ENCODE data around the gene KLF7.

KLF7 gene

DNA sequence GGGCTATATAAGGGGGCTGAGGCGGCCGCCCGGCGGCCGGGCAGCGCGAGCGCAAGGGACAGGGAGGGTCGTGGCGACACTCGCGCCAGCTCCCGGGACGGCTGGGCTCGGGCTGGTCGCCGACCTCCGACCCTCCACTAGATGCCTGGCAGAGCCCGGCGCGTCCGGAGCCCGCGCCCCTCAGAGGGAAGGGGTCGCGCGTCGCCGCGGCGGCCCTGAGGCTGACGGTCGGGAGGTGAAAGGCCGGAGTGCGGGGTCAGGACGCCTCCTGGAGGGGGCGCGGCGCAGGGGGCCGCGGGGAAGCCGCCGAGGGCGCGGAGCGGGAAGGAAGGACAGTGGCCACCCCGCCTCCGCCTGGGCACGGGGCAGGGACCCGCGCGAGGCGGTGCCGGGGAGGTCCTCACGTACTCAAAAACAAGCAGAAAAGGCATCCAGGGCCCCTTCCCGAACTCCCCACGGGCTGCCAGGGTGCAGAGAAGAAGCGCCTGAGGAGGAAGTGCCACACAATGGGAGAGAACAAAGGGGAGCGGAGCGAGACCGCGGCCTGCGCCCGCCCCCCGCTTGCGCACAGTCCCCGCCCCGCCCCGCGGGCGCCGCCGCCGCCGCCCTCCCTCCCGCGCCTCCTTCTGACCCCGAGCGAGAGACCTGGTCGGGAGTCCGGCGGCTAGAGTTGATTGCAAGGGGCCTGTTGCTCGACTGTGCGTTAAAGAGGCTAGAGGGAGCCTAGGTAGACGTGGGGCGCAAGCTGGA is 776 bp upstream of the KLF7 start:
- no peak for DNase-seq (ENCODE audit: low spot score)

DNA sequence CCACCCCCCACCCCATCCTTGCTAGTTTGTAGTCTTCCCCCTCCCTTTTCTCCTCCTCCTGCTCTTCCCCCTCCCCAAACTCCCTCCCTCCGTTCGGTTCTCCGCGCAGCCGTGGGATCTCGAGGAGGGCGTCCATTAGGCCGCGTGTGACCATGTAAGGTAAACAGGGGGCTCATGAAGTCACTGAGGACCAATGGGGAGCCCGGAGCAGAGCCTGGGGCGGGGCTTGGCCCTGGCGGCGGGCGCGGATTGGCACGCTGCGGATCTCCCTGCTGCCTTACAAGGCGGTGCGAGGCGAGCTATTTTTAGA is 246 bp upstream of the KLF7 start:
- peak; percentile 81 for DNase-seq (ENCODE audit: low spot score)

DNA sequence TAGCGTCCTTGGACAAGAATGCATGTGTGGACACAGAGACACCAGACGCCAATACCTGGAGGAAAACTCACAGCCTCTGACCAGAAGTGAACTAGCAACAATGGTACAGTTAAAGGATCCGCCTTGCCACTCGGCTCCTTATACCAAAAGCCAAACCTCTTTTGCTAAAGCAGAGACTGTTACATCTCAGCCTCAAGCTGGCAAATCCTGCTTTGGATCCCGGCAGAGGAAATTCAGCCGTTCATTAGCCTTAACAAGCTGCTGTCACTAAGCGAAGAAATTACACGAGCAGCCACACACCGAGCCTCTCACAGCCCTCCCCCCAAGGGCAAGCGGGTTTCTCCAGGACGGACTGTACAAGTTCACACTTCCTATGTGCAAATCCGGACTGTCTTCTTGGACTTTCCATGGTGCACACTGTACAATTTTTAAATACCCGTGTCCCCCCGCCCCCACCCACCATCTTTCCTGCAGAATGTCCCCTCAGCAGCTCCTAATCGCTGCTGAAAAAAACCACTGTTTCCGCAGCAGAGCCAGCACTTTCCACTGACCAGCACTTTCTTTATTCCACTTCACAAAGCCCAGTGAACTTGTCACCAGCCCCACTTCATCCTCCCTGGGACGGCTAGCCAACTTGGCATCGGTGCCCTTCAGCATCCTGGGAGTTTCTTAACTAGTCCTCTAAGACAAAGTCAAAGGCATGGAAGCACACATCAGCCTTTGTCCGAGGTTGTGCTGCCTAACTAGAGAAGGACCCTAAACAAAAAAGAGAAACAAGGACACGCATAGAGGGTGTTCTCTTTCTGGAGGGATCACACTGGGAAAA is 1.5 kb downstream of the KLF7 start:
- DNase-seq (ENCODE audit: low spot score): no peak

DNA sequence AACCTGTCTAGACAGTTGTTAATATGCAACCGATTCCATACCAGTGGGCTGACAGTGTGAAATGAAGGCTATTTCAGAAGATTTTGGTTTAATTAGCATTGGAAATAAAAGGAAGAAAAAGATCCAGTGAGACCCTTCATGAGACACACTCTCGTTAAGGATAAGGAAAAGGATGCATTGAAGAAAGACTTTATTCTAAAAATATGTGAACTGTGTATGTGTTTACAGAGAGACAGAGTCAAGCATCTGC is 2.1 kb downstream of the KLF7 start:
- no peak for DNase-seq (ENCODE audit: low spot score)

DNA sequence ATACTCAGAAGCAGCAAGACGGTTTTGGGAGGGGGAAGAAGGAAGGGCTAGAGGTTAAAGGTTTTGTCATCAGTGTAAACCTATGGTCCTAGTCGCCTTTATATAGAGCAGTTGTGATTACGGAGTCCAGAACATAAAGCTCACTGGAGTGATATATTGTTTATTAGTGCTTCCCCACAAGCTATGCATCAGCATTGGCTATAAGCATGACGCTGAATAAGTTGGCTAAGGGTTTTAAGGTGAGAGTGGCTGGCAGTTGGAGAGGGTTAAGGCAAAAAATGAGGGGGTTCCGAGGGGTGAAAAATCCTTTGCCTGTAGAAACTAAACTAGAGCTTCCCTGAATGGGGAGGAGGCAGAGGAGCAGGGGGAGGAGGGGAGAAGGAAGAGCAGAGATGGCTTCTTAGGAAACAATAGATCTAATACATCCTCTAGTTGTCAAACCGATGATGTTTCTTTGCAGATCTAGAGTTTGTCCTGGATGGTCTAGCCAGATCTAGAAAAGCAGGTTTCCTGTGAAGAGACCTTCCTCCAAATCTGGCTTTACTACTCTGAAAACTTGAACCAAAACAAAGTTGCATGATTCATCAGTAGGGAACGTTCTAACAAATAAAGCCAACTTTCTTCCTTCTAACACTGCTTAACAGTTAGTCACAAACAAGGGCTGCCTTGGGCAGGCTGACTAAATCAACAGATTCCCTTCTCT is 2.5 kb downstream of the KLF7 start:
- DNase-seq (ENCODE audit: low spot score): no peak

DNA sequence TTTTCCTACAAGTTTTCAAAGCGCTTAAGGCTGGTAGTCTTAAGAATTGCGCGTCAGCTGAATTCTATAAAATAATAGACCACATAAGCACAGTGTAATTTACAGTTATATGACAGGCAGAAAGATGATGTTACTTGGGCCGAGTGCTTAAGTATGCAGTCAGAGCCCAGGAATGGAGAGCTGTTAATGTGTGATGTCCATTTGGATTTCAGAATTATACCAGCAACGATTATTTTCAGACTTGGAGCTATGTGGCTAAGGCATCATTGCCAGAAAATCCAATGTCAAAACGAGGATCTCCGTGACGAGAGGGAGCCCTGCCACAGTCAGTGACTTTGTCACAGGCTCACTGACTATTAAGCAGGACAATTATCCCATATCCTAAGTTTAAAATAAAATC is 3.4 kb downstream of the KLF7 start:
- DNase-seq (ENCODE audit: low spot score): no peak

DNA sequence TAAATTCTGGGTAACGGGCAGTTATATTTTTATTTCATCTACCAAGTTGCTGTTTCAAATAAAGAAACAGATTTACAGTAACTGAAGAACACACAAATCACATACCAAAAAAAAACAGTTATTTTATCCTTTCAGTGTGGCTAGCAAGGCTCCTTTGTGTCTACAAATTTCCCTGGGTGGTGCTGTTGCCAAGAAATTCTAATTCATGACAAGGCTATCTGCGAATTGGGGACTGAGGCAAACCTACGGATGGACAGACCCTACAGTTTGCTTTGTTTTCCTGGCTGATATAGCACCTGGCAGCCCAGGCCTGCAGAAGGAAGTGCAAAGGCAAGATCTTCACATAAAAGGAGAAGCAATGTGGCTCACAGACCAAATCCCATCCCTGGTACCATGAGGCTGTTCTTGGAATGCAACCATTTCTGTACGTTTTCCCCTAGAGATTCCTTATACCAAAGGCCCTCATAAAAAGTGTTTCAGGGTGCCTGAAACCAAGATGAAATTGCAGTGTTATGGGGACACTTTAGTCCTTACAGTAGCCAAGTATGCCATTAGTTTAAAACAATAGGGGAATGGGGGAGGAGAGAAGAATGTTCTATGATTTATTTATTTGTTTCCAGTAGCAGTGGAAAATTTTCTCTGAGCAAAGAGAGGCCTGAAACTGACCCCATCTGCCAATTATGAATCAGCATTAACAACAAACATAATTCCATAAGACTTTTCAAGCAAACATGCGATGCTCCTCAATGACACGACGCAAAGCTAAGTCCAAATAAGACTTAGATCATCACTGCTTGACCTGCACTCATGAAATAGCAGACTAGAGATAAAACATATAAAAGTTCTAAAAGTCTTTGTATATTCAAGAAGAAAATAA is 4.3 kb downstream of the KLF7 start:
- DNase-seq (ENCODE audit: low spot score): no peak

DNA sequence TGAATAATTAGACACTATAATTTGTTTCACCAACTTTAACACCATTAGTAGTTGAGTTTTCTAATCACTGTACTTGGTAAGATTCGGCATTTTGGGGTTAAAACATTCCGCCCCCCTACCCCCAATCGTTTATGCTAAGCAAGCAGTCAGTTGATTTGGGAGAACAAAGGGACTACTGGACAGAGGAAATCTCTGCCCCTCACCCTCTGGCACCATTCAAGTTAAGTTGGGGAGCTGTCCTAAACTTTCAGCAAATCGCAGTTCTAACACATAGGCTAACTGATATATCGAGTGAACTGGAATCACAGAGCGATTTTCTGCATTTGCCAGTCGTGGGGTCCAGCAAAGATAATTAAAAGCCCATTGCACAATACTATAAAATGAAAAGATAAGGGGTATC is 5.6 kb downstream of the KLF7 start:
- DNase-seq (ENCODE audit: low spot score): no peak

DNA sequence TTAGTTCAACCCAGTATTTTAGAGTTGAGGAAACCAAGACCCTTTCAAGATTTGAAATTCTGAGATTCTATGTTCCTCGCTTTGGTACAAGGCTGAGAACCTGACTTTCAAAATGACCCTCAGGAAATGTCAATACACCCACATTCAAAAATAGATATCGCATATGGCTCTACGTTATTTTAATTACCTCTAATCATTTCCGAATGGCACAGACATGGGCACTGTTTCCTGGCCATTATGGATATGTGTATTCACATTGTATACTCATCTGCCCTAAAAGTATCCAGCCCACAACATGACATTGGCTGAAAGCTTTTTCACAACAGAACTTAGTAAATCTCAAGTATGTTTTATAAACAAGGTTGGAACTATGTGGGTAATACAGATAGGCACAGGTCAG is 6.7 kb downstream of the KLF7 start:
- DNase-seq (ENCODE audit: low spot score): no peak

DNA sequence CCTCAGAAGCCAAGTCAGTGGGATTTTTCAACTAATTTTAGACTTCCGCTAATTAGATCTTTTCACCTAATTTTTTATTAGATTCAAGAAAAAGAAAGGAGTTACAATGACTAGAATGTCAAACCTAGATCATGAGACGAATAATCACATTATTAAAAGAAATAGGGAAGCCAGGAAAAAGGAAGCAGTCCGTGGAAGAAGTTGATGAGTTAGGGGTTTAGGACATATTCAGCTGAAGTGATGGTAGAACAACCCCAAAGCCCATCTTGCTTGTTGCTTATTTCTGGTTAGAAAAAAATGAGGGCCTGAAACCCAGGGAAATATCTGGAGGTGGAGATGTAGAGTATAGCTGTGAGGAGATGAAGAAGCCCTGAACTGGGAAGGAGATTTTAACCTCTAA is 8.0 kb downstream of the KLF7 start:
- DNase-seq (ENCODE audit: low spot score): no peak

DNA sequence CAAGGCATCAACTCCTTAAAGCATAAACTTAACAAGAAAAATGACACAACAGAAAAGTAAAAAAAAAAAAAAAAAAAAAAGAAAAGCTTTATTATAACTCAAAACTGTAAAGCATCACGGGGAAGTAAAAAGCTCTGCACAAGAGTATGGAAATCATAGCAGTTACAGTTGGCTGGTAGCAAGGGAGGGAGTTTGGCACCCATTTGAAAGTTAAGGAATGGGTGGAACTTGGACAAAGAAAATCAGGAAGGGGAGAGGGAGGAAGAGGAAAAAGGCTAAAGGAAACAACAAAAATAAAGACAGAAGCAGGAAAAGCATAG is 8.6 kb downstream of the KLF7 start:
- DNase-seq (ENCODE audit: low spot score): no peak

DNA sequence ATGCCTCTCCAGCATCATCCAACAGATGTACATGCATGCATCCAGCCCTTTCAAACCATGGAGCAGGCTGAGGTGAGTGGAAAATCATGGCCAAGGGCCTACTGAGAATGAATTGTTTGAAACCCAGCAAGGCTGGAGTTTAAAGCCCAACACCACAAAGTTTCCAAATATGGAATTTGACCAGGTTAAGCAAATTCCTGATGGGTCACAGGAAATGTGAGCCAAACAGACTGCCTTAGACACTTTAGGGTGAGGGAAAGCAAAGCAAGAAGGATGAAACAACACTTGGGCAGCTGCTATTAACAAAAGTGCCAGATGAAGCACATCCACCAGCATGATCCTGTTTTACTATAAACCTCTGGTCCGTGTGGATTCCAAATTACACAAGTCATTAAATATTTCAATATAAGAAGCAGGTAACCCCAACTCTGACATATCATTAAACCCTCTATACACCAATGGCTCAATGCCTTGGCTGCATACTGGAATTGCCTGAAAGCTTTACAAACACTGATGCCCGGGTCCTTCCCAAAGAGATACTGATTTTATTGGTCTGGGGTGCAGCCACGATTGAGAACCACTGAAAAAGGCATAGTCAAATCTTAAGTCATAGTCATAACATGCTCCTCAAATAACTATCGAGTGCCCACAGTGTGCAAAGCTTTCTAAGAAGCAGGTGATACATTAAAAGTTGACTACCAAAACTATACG is 9.1 kb downstream of the KLF7 start:
- DNase-seq (ENCODE audit: low spot score): no peak

DNA sequence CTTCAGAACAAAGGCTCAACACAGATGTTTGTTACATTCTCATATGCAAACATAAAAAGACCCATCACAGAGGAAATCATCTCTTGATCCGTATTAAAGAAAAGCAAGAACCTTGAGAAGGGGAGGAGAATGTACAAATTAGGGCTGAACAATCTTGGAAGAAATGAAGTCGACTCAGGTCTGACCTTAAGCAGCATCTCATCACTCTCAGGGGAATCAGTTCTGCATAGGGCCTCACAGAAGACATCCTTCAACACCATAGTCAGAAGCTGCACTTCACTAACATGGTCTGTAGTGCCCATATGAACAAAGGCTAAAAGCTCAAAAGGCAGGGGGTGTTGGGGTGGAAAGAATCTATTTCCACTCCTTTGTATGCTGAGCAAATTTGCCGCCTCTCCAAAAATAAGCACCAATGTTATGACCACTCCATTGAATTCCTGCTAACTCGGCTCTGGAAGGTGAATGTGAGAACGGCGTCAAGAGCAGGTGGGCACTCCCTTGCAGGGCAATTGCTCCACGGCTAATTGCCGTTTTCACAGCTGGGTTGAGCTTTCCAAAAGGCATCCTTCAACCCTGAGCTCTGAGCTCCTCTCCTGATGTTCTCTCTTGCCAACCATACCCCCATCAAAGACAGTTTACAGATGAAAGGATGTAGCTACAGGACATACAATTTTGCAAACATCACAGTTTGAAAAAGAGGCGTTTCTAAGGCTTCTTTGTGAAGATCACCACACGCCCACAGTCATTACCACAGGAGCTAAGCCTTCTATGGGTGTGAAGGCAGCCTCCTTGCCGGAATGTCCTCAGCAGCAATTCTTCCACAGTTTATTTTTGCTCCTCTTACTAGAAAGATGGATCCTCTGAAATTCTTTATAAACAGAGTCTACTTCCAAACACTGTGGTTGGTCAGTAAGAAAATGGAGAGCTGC is 10.0 kb downstream of the KLF7 start:
- no peak for DNase-seq (ENCODE audit: low spot score)

DNA sequence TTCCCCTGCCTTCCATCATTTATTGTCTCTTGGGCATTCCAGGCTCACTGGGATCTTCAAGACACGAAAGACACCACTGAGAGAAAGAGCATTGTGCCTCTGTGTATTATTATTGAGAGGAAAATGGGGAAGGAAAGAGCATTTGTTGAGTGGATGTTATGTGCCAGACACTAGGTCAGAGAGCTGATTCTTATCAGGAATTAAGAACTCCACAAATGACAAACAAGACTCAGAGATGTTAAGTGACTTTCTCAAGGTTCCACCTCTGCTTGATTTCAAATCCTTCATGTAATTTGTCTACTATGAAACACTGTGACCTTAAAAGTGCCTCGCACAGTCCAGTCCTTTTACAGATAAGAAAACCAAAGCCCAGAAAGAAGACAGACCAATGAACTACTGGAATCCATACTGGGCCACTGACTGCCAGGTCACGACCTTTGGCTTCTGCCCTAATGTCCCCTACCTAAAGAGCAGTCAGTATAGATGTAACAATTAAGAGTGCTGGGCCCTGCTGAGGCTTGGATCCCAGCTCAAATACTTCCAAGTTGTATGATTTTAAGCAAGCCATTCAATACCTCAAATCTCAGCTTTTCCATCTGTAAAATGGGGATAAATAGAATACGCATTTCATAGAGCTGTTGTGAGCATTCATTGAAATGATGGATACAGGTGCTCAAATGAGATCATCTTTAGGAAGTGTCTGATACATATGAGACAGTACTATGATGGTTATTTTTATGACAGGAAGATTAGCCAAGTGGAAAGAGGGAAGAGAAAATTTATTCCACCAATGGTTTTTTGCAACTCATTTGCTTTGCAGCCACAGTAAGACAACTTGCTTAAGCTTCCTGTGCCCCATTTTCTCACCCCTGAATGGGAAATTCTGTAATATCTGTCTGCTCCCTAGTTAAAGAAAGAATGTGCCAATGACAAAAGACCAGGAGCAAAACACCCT is 10.9 kb downstream of the KLF7 start:
- DNase-seq (ENCODE audit: low spot score): no peak

DNA sequence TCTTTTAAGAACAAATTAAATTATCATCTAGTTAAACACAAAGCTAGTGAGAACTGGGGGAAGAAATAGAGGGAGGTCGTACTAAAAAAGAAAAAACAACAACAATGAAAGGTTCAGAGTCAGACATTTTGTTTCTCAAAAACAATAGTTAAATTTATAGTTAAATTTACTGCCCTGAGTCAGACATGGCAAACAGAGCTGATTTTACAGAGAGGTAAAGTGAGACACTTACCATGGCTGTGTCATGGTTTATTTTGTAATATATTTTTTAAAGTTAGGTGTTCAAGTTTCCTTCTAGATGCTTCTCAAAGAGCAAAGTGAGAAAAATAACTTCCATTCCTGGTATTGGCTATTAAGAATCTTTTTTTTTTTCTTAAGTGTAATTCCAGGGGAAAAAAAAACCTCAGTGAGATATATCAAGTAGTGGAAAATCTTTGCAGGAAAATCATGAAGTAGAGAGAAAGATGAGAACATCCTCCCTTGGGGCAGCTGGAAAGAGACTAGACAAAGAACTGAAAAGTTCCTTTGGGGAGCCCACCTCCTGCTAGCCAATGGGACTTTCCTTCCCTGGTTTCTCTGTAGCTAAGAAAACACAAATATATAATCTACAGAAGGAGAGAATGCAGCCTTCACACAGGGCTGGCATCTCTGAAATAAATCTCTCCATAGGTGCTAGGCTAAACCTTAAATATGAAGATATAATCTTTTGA is 12.3 kb downstream of the KLF7 start:
- DNase-seq (ENCODE audit: low spot score): no peak

DNA sequence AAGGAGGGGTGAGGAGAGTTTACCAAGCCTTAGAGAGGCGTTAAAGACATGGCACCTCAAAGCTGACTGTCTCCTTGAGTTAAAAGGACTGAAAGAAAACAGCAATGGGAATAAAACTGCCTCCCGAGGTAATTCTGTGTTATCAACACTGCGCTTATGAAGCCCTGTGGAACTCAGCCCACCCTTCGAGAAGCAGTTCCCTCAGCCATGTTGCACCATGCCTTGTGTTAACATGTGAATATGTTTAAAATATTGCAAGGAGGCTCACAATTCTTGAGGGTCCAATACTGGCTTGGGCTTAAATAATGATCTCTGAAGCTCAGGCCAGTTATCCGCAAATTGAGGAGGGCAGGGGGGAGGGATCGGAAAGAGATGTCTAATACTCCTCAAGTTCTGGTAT is 14.7 kb downstream of the KLF7 start:
- no peak for DNase-seq (ENCODE audit: low spot score)

DNA sequence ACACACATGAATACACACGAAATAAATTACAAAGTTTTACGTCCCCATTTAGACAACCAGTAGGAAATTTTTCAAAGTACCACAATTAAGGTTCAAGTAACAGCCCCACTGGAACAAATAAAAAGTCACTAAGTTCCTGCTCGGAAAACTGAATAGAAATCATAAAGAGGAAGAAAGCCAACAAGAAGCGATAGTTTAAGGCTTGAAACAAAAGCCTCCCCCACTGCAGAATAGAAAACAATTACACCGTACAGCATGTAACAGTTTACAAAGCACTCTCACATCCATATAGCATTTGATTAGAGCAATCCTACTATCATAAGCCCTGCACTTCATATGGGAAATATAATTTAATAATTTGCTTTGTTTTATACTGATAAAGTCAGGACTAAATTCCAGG is 15.5 kb downstream of the KLF7 start:
- DNase-seq (ENCODE audit: low spot score): no peak

DNA sequence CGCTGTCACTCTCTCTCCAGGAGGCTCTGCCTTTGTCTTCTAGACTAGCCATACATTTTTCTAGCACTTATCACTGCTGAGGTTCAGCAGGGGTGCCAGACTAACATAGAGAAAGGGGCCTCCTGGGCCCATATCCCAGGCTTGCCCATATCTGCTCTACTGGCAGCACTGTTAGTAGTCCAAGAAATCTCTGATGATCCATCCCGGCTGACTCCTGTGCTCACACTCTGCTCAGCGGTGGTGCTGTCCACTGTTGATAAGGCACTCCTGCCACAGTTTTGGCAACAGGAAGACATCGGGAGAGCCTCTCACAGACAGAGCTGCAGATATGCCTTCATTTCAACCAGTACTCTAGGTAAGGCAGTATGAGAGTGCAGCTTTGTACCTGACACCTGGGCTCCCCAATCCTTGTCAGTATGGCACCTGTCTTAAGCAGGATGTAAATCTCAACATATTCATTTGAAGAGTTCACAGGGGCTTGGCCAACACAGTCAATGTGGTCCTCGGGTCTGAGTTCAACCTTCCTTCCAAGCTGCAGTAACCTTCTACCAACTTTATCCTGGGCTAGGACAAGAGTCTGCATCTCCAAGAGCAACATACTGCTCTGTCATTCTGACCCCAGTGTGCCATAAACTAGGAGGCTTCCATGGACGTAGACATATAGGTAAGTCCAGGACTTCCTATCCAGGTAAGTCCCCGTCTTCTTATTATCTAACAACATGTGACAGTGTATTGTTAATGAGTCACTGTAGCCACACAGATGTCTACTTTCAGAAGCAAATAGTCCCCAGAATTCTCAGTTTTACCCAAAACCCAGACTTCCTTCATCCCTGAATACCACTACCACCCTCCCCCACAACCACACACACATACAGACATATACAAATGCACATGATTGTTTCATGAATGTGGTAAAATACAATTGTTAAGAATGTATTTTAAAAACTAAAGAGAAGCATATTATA is 16.2 kb downstream of the KLF7 start:
- DNase-seq (ENCODE audit: low spot score): no peak

Data from hematopoietic multipotent progenitor cell treated with erythropoietin and hydrocortisone succinate and interleukin-3 and kit ligand, for 15 days (in vitro differentiated cells).